Neural cell (in vitro differentiated cells): Measurements from ENCODE around the gene GDNF. TPM values are rescaled to one million over a fixed set of nuclear protein-coding genes. Genes with fewer than 3 reads are reported as not detected.

Experiments used
- H2AFZ ChIP-seq: fragments of 200-600, 300-800 bp; sonication (generic), shearing (Covaris generic); 2 replicates; pipeline ENCODE4 v1.6.0; 2014; ENCODE audit warnings: low read depth, mild to moderate bottlenecking, antibody characterized with exemption, low read length, moderate library complexity
- H3F3A ChIP-seq: fragments of 200-600 bp; shearing (Covaris generic); 2 replicates; pipeline ENCODE4 v1.6.1; 2016; ENCODE audit warnings: mild to moderate bottlenecking, moderate library complexity, mixed read lengths, antibody characterized with exemption, low read length; ENCODE audit not compliant: insufficient read depth, poor library complexity, severe bottlenecking
- H3K27ac ChIP-seq: fragments of 200-600, 300-800 bp; sonication (generic), shearing (Covaris generic); 2 replicates; pipeline ENCODE4 v1.5.1; 2014; ENCODE audit warnings: mild to moderate bottlenecking, low read length, moderate library complexity
- H3K27me3 ChIP-seq: fragments of 300-800, 200-600 bp; sonication (generic), shearing (Covaris generic); 2 replicates; pipeline ENCODE4 v1.6.0; 2014; ENCODE audit warnings: mild to moderate bottlenecking, low read depth, low read length, moderate library complexity; ENCODE audit not compliant: insufficient read depth
- H3K36me3 ChIP-seq: fragments of 300-800, 200-600 bp; sonication (generic), shearing (Covaris generic); 2 replicates; pipeline ENCODE4 v1.5.1; 2014; ENCODE audit warnings: mild to moderate bottlenecking, antibody characterized with exemption, low read length, moderate library complexity; ENCODE audit not compliant: insufficient read depth
- H3K4me2 ChIP-seq: fragments of 300-800, 200-600 bp; sonication (generic), shearing (Covaris generic); 2 replicates; pipeline ENCODE4 v1.6.0; 2014; ENCODE audit warnings: mild to moderate bottlenecking, low read length
- H3K4me3 ChIP-seq: fragments of 300-800, 200-600 bp; sonication (generic), shearing (Covaris generic); 2 replicates; pipeline ENCODE4 v1.5.1; 2014; ENCODE audit warnings: mild to moderate bottlenecking, low read length, moderate library complexity
- H3K79me2 ChIP-seq: fragments of 200-600 bp; shearing (Covaris generic); replicated peaks from 2 replicates; pipeline ENCODE4 v1.6.0; 2014; ENCODE audit warnings: mild to moderate bottlenecking, low read length, moderate library complexity; ENCODE audit not compliant: insufficient read depth
- H3K9ac ChIP-seq: fragments of 300-800, 200-600 bp; sonication (generic), shearing (Covaris generic); 2 replicates; pipeline ENCODE4 v1.6.1; 2016; ENCODE audit warnings: mild to moderate bottlenecking, low read length, mixed read lengths
- H3K9me2 ChIP-seq: fragments of 200-600 bp; shearing (Covaris generic); 2 replicates; pipeline ENCODE4 v1.6.1; 2016; ENCODE audit warnings: mild to moderate bottlenecking, low read length, mixed read lengths; ENCODE audit not compliant: insufficient read depth
- H3K9me3 ChIP-seq: fragments of 200-600, 300-800 bp; sonication (generic), shearing (Covaris generic); 2 replicates; pipeline ENCODE4 v1.6.1; 2016; ENCODE audit warnings: mild to moderate bottlenecking, mixed run types, low read length, moderate library complexity, mixed read lengths
- H4K20me1 ChIP-seq: fragments of 200-600 bp; shearing (Covaris generic); 2 replicates; pipeline ENCODE4 v1.6.1; 2016; ENCODE audit warnings: mild to moderate bottlenecking, mixed run types; ENCODE audit not compliant: insufficient read depth
- EP300 ChIP-seq: fragments of 450-650 bp; conservative IDR thresholded peaks from 2 replicates; pipeline ENCODE4 v1.6.1; 2014; ENCODE audit warnings: antibody characterized with exemption, mild to moderate bottlenecking, moderate library complexity; ENCODE audit not compliant: poor library complexity, severe bottlenecking
- EZH2 ChIP-seq: fragments of 200-600, 300-800 bp; shearing (Covaris generic), sonication (generic); IDR thresholded peaks from 2 replicates; pipeline ENCODE4 v1.6.1; 2014; ENCODE audit warnings: antibody characterized with exemption, low read length, borderline replicate concordance, mild to moderate bottlenecking; ENCODE audit not compliant: insufficient read depth, poor library complexity, severe bottlenecking
- MXI1 ChIP-seq: fragments of 450-650 bp; conservative IDR thresholded peaks from 2 replicates; pipeline ENCODE4 v1.6.1; 2014; ENCODE audit warnings: antibody characterized with exemption, mild to moderate bottlenecking; ENCODE audit not compliant: poor library complexity, severe bottlenecking
- POLR2AphosphoS5 ChIP-seq: IDR thresholded peaks from 2 replicates; pipeline ENCODE4 v1.6.1; 2012
- RAD21 ChIP-seq: fragments of 450-650 bp; conservative IDR thresholded peaks from 2 replicates; pipeline ENCODE4 v1.6.1; 2014; ENCODE audit warnings: antibody characterized with exemption, mild to moderate bottlenecking, moderate library complexity
- SMC3 ChIP-seq: fragments of 450-650 bp; conservative IDR thresholded peaks from 2 replicates; pipeline ENCODE4 v1.6.1; 2014; ENCODE audit warnings: antibody characterized with exemption, mild to moderate bottlenecking, moderate library complexity; ENCODE audit not compliant: poor library complexity
- TAF1 ChIP-seq: IDR thresholded peaks from 2 replicates; pipeline ENCODE4 v1.6.1; 2012; ENCODE audit warnings: low read depth
- polyA plus RNA-seq: library from polyadenylated mRNA; depleted of rRNA; stranded (reverse); fragments of >200 nt; gene quantifications from 2 replicates; pipeline ENCODE4 v1.2.3, GENCODE V29; 2014
- TF ChIP-seq, protein P1 (sequence below): IDR thresholded peaks from 2 replicates; pipeline ENCODE4 v1.6.1; 2012; ENCODE audit warnings: borderline replicate concordance
- TF ChIP-seq, protein P2 (sequence below): fragments of 450-650 bp; IDR thresholded peaks from 2 replicates; pipeline ENCODE4 v1.5.1; 2014; ENCODE audit warnings: antibody characterized with exemption, mild to moderate bottlenecking, moderate library complexity; ENCODE audit not compliant: poor library complexity, severe bottlenecking

The GDNF gene
- polyA plus RNA-seq, 1 donor from 2014 or later, result not detected

DNA sequence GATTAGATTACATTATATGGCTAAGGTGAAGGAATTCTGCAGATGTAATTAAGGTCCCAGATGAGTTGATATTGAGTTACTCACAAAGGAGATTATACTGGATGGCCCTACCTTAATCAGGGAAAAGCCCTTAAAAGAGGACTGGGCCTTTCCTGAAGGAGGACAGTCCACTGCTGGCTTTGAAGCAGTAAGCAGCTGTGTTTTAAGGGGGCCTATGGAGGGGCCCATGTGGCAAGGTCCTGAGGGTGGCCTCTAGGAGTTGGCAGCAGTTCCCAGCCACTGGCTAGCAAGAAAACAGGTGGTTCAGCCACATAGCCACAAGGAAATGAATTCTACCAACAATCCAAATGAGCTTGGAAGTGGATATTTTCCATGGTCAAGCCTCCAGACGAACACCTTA lies 36.4 kb upstream of the GDNF start:
- Histone ChIP-seq H3K36me3 (no peaks in the 10 kb centered on the region), H3K9me3 (no peaks in the 10 kb centered on the region), H3K27me3 (no peaks in the 10 kb centered on the region), H3K27ac (no peak overlapping the region), H3K9ac (no peak overlapping the region), H3F3A (no peaks in the 10 kb centered on the region), H3K4me2 (no peak overlapping the region), H3K4me3 (no peak overlapping the region), H2AFZ (no peak overlapping the region), H3K79me2 (no peaks in the 10 kb centered on the region), H4K20me1 (no peaks in the 10 kb centered on the region), H3K9me2 (no peaks in the 10 kb centered on the region)
- TF ChIP-seq POLR2AphosphoS5 (no peak), TAF1 (no peak), EZH2 (no peak), MXI1 (no peak), RAD21 (no peak), EP300 (no peak), SMC3 (no peak)
- TF ChIP-seq, protein P1, sequence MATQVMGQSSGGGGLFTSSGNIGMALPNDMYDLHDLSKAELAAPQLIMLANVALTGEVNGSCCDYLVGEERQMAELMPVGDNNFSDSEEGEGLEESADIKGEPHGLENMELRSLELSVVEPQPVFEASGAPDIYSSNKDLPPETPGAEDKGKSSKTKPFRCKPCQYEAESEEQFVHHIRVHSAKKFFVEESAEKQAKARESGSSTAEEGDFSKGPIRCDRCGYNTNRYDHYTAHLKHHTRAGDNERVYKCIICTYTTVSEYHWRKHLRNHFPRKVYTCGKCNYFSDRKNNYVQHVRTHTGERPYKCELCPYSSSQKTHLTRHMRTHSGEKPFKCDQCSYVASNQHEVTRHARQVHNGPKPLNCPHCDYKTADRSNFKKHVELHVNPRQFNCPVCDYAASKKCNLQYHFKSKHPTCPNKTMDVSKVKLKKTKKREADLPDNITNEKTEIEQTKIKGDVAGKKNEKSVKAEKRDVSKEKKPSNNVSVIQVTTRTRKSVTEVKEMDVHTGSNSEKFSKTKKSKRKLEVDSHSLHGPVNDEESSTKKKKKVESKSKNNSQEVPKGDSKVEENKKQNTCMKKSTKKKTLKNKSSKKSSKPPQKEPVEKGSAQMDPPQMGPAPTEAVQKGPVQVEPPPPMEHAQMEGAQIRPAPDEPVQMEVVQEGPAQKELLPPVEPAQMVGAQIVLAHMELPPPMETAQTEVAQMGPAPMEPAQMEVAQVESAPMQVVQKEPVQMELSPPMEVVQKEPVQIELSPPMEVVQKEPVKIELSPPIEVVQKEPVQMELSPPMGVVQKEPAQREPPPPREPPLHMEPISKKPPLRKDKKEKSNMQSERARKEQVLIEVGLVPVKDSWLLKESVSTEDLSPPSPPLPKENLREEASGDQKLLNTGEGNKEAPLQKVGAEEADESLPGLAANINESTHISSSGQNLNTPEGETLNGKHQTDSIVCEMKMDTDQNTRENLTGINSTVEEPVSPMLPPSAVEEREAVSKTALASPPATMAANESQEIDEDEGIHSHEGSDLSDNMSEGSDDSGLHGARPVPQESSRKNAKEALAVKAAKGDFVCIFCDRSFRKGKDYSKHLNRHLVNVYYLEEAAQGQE, result no peak
- TF ChIP-seq, protein P2, sequence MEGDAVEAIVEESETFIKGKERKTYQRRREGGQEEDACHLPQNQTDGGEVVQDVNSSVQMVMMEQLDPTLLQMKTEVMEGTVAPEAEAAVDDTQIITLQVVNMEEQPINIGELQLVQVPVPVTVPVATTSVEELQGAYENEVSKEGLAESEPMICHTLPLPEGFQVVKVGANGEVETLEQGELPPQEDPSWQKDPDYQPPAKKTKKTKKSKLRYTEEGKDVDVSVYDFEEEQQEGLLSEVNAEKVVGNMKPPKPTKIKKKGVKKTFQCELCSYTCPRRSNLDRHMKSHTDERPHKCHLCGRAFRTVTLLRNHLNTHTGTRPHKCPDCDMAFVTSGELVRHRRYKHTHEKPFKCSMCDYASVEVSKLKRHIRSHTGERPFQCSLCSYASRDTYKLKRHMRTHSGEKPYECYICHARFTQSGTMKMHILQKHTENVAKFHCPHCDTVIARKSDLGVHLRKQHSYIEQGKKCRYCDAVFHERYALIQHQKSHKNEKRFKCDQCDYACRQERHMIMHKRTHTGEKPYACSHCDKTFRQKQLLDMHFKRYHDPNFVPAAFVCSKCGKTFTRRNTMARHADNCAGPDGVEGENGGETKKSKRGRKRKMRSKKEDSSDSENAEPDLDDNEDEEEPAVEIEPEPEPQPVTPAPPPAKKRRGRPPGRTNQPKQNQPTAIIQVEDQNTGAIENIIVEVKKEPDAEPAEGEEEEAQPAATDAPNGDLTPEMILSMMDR, result no peak

DNA sequence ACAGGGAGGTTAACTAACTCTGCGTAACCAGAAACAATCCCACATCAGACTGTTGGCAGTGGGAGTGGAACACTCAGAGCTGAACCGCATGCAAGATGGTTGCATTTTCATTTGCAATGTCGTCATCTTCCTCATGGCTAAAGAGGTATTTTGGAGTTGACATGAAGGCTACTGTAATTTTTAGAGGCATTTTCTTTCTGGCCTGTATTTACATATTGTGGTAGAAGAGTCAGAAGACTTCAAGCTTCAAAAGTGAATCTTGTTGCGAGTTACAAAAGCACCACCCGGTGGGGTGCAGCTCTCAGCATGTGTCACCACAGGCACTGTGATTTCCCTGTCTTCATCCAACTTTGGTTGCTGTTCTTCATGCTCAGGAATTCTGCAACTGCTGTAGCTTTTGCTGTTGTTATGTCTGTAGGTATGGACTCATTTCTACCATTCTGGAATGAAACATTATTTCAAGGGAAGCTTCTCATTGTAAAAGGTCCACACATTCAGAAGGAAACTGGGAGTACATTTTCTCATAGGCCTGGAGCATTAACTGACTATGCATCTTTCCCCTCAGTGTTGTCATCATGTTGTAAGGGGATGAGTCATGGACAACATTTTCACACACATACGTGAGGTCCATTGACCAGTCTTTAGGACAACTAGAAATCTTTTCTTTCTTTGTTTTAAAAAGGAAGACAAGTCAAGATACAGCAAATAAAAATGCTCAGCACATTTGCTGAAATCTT lies 35.4 kb upstream of the GDNF start:
- no peaks in the 10 kb centered on the region for H3K27me3 ChIP-seq
- H3K36me3 ChIP-seq, result no peaks in the 10 kb centered on the region
- H2AFZ ChIP-seq, result no peak overlapping the region
- H4K20me1 ChIP-seq, result no peaks in the 10 kb centered on the region
- no peaks in the 10 kb centered on the region for H3K79me2 ChIP-seq
- H3K27ac ChIP-seq, result no peak overlapping the region
- TF ChIP-seq SMC3, result no peak
- TF ChIP-seq EP300, result no peak
- no peak for TF ChIP-seq TAF1
- no peak for TF ChIP-seq EZH2
- no peak for TF ChIP-seq MXI1
- TF ChIP-seq, protein P1, result no peak
- TF ChIP-seq, protein P2, result no peak
- no peak for TF ChIP-seq RAD21
- TF ChIP-seq POLR2AphosphoS5, result no peak
- H3K4me3 ChIP-seq, result no peak overlapping the region
- no peaks in the 10 kb centered on the region for H3K9me3 ChIP-seq
- no peaks in the 10 kb centered on the region for H3K9me2 ChIP-seq
- no peak overlapping the region for H3K4me2 ChIP-seq
- H3F3A ChIP-seq, result no peaks in the 10 kb centered on the region
- H3K9ac ChIP-seq, result no peak overlapping the region
